NCI-H146 treated with DMSO at 0.1 percent for 48 hours (cell line): ENCODE data around the gene OCLN.
"Not testable (repeated sequence)": the region's sequence is repeated elsewhere in the genome, so short reads cannot be mapped to it uniquely, and the experiment has no call there.

Source experiments
- DNase-seq: peaks from one replicate; lab custom pipeline; 2025; ENCODE audit not compliant: unreplicated experiment; lab: John Stamatoyannopoulos, UW

The OCLN gene

GRCh38 chr5:69527128-69527770, 34.7 kb downstream of the OCLN start:
- DNase-seq: no peak

- no peak for DNase-seq
Observed at GRCh38 chr5:69528035-69528434, 35.4 kb downstream of the OCLN start.

GRCh38 chr5:69528609-69529008, 36.0 kb downstream of the OCLN start:
- no peak for DNase-seq

- DNase-seq: peak; percentile 77
Observed at GRCh38 chr5:69530561-69531405, 38.2 kb downstream of the OCLN start.

- no peak for DNase-seq
Observed at GRCh38 chr5:69531406-69531801, 38.8 kb downstream of the OCLN start.

GRCh38 chr5:69537911-69538310, 45.3 kb downstream of the OCLN start:
- not testable (repeated sequence) for DNase-seq

GRCh38 chr5:69538735-69539134, 46.1 kb downstream of the OCLN start:
- DNase-seq: not testable (repeated sequence)

- not testable (repeated sequence) for DNase-seq
Observed at GRCh38 chr5:69541347-69541746, 48.8 kb downstream of the OCLN start.

GRCh38 chr5:69542838-69543618, 50.4 kb downstream of the OCLN start:
- not testable (repeated sequence) for DNase-seq

- DNase-seq: not testable (repeated sequence)
Observed at GRCh38 chr5:69544602-69545001, 52.0 kb downstream of the OCLN start.

- DNase-seq: not testable (repeated sequence)
Observed at GRCh38 chr5:69559908-69560330, 67.3 kb downstream of the OCLN start, which contains the start of gene GTF2H2C. GTF2H2C (plus strand) TSS chr5:69560191; CDS start chr5:69565133, 4,942 bp downstream.

- DNase-seq: not testable (repeated sequence)
Observed at GRCh38 chr5:69560587-69561431, 68.2 kb downstream of the OCLN start.

GRCh38 chr5:69566172-69566571, 73.6 kb downstream of the OCLN start:
- DNase-seq: not testable (repeated sequence)

GRCh38 chr5:69568072-69568471, 75.5 kb downstream of the OCLN start:
- DNase-seq: not testable (repeated sequence)

GRCh38 chr5:69583356-69583755, 90.8 kb downstream of the OCLN start:
- DNase-seq: not testable (repeated sequence)

- not testable (repeated sequence) for DNase-seq
Observed at GRCh38 chr5:69596114-69596840, 103.7 kb downstream of the OCLN start.

GRCh38 chr5:69601947-69602346, 109.4 kb downstream of the OCLN start:
- DNase-seq: not testable (repeated sequence)

GRCh38 chr5:69606839-69607238, 114.2 kb downstream of the OCLN start:
- DNase-seq: not testable (repeated sequence)
